ENCODE results near the gene DLGAP1.

DLGAP1 gene

GRCh38 chr18:4144201-4144600 is 310.9 kb downstream of the DLGAP1 start:
- H3K36me3 ChIP-seq, result no peaks in the 10 kb centered on the region
- no peak overlapping the region for H3K27ac ChIP-seq
- H3K4me1 ChIP-seq (ENCODE audit: control insufficient read depth in 1 of 2, insufficient read depth in 1 of 2, low read depth in 1 of 2, low read length in 1 of 2), result no peaks in the 10 kb centered on the region
- H3K9me3 ChIP-seq, result no peaks in the 10 kb centered on the region
- TF ChIP-seq, protein P1, sequence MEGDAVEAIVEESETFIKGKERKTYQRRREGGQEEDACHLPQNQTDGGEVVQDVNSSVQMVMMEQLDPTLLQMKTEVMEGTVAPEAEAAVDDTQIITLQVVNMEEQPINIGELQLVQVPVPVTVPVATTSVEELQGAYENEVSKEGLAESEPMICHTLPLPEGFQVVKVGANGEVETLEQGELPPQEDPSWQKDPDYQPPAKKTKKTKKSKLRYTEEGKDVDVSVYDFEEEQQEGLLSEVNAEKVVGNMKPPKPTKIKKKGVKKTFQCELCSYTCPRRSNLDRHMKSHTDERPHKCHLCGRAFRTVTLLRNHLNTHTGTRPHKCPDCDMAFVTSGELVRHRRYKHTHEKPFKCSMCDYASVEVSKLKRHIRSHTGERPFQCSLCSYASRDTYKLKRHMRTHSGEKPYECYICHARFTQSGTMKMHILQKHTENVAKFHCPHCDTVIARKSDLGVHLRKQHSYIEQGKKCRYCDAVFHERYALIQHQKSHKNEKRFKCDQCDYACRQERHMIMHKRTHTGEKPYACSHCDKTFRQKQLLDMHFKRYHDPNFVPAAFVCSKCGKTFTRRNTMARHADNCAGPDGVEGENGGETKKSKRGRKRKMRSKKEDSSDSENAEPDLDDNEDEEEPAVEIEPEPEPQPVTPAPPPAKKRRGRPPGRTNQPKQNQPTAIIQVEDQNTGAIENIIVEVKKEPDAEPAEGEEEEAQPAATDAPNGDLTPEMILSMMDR (IDR thresholded peaks at IDR 0.05), result no peak
- H3K4me3 ChIP-seq (ENCODE audit: low read depth in 1 of 2, low read length in 1 of 2), result no peak overlapping the region
- no peaks in the 10 kb centered on the region for H3K27me3 ChIP-seq

GRCh38 chr18:4143585-4143984 is 311.5 kb downstream of the DLGAP1 start:
- Histone ChIP-seq H3K27me3 (no peaks in the 10 kb centered on the region), H3K4me3 (ENCODE audit: low read depth in 1 of 2, low read length in 1 of 2) (no peak overlapping the region), H3K27ac (no peak overlapping the region), H3K4me1 (ENCODE audit: control insufficient read depth in 1 of 2, insufficient read depth in 1 of 2, low read depth in 1 of 2, low read length in 1 of 2) (no peaks in the 10 kb centered on the region), H3K36me3 (no peaks in the 10 kb centered on the region), H3K9me3 (no peaks in the 10 kb centered on the region)
- TF ChIP-seq, protein P1 (IDR thresholded peaks at IDR 0.05), result no peak

- H3K27me3 ChIP-seq, result no peaks in the 10 kb centered on the region
- no peaks in the 10 kb centered on the region for H3K4me1 ChIP-seq (ENCODE audit: control insufficient read depth in 1 of 2, insufficient read depth in 1 of 2, low read depth in 1 of 2, low read length in 1 of 2)
- no peaks in the 10 kb centered on the region for H3K36me3 ChIP-seq
- TF ChIP-seq, protein P1 (IDR thresholded peaks at IDR 0.05), result no peak
- H3K27ac ChIP-seq, result no peak overlapping the region
- no peak overlapping the region for H3K4me3 ChIP-seq (ENCODE audit: low read depth in 1 of 2, low read length in 1 of 2)
- H3K9me3 ChIP-seq, result no peaks in the 10 kb centered on the region
These were observed 312.2 kb downstream of the DLGAP1 start for GRCh38 chr18:4142876-4143275.

DNA sequence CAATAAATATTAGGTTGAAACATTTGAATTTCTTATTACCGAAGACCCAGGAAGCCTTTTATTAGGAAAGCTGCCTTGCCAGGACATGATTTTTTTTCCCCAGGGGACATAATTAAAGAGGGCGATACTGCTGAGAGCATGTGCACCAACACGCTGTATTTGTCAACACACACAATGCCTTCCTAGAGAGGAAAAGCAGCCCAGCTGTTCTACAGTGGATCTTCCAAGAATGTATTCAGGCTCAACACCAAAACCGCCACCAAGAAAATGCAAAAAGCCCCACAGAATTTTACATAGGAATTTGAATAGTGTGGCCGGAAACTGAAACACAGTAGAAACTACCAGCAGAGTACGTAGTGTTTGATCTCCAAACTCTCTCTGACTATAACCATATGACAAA is 320.4 kb downstream of the DLGAP1 start:
- no peaks in the 10 kb centered on the region for H3K9me3 ChIP-seq
- no peak overlapping the region for H3K4me3 ChIP-seq (ENCODE audit: low read depth in 1 of 2, low read length in 1 of 2)
- no peaks in the 10 kb centered on the region for H3K36me3 ChIP-seq
- no peaks in the 10 kb centered on the region for H3K4me1 ChIP-seq (ENCODE audit: control insufficient read depth in 1 of 2, insufficient read depth in 1 of 2, low read depth in 1 of 2, low read length in 1 of 2)
- TF ChIP-seq, protein P1 (IDR thresholded peaks at IDR 0.05), result no peak
- H3K27ac ChIP-seq, result no peak overlapping the region
- no peaks in the 10 kb centered on the region for H3K27me3 ChIP-seq

GRCh38 chr18:4130734-4131719 is 324.1 kb downstream of the DLGAP1 start:
- Histone ChIP-seq H3K27ac (no peak overlapping the region), H3K9me3 (no peaks in the 10 kb centered on the region), H3K4me1 (ENCODE audit: control insufficient read depth in 1 of 2, insufficient read depth in 1 of 2, low read depth in 1 of 2, low read length in 1 of 2) (no peaks in the 10 kb centered on the region), H3K4me3 (ENCODE audit: low read depth in 1 of 2, low read length in 1 of 2) (no peak overlapping the region), H3K27me3 (no peaks in the 10 kb centered on the region), H3K36me3 (no peaks in the 10 kb centered on the region)
- TF ChIP-seq, protein P1 (IDR thresholded peaks at IDR 0.05), result no peak

Data from neutrophil (primary cell).